Stimulated activated CD4-positive, alpha-beta T cell treated with anti-CD3 and anti-CD28 coated beads, Interleukin-15, amount 100 ng/mL, for 48 hours (primary cell): ENCODE results near the gene LRRC61.
"Not testable (repeated sequence)": the region's sequence is repeated elsewhere in the genome, so short reads cannot be mapped to it uniquely, and the experiment has no call there.

ENCODE experiments used
- DNase-seq, 2 donors: peaks; one replicate each; pipeline ENCODE4 v3.0.0-alpha.2; 2020; ENCODE audit warnings: low read depth in 2 of 2

LRRC61 gene

GRCh38 chr7:150307129-150307528, 16.0 kb upstream of the LRRC61 start:
- DNase-seq = no peak

- DNase-seq = no peak
Observed at GRCh38 chr7:150307904-150308303, 15.3 kb upstream of the LRRC61 start.

- no peak for DNase-seq
Observed at GRCh38 chr7:150308575-150308974, 14.6 kb upstream of the LRRC61 start.

GRCh38 chr7:150311146-150311545, 12.0 kb upstream of the LRRC61 start:
- no peak for DNase-seq

- DNase-seq = no peak
Observed at GRCh38 chr7:150311711-150312110, 11.4 kb upstream of the LRRC61 start.

- not testable (repeated sequence) for DNase-seq
Observed at GRCh38 chr7:150312649-150313366, 10.3 kb upstream of the LRRC61 start.

- no peak for DNase-seq
Observed at GRCh38 chr7:150313367-150313809, 9.8 kb upstream of the LRRC61 start.

- no peak for DNase-seq
Observed at GRCh38 chr7:150313870-150314269, 9.3 kb upstream of the LRRC61 start.

- no peak for DNase-seq
Observed at GRCh38 chr7:150314639-150315239, 8.4 kb upstream of the LRRC61 start.

- not testable (repeated sequence) for DNase-seq
Observed at GRCh38 chr7:150316987-150317386, 6.2 kb upstream of the LRRC61 start.

- no peak for DNase-seq
Observed at GRCh38 chr7:150317748-150318444, 5.3 kb upstream of the LRRC61 start.

- no peak for DNase-seq
Observed at GRCh38 chr7:150321788-150322113, 1.4 kb upstream of the LRRC61 start.

- peak; percentile 56 to 65 for DNase-seq
Observed at GRCh38 chr7:150322114-150322832, 882 bp upstream of the LRRC61 start.

GRCh38 chr7:150323682-150324372, 672 bp downstream of the LRRC61 start:
- DNase-seq = no peak

GRCh38 chr7:150324373-150324961, 1.3 kb downstream of the LRRC61 start:
- DNase-seq = no peak

GRCh38 chr7:150325110-150325611, 2.0 kb downstream of the LRRC61 start:
- no peak for DNase-seq

GRCh38 chr7:150325901-150326300, 2.7 kb downstream of the LRRC61 start:
- DNase-seq = no peak

- no peak for DNase-seq
Observed at GRCh38 chr7:150326657-150327268, 3.6 kb downstream of the LRRC61 start.

- no peak for DNase-seq
Observed at GRCh38 chr7:150327308-150327707, 4.2 kb downstream of the LRRC61 start.

- no peak for DNase-seq
Observed at GRCh38 chr7:150329331-150330120, 6.4 kb downstream of the LRRC61 start.
